HG02642 (cell line): ENCODE results near the gene FEV.
A peak's percentile ranks its signal among the peaks of the same experiment; 100 is the strongest.

Experiments used
- ATAC-seq: cut with Tn5 transposase; IDR thresholded peaks from one replicate; pipeline ENCODE4 v1.9.1; 2021; ENCODE audit warnings: mild to moderate bottlenecking; ENCODE audit not compliant: unreplicated experiment, poor library complexity

Gene FEV

DNA sequence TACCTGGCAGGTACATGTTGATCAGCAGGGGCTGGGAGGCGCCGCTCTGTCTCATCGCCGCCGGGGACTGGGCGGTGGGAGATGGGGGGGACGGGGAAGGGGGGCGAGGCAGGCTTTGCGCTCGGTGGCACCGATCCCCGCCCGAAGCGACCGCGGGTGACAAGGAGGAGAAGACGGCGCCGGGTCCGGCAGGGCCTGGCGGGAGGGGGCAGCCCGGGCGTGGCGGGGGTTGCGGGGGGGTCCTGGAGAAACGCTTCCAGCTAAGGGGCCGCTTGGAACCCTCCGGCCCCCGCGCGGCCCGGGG is at the start of gene FEV:
Gene FEV (minus strand): TSS at position 164 of the 304 bp plus-strand sequence. CDS start 109 bp downstream, at position 55.
- no peak for ATAC-seq

DNA sequence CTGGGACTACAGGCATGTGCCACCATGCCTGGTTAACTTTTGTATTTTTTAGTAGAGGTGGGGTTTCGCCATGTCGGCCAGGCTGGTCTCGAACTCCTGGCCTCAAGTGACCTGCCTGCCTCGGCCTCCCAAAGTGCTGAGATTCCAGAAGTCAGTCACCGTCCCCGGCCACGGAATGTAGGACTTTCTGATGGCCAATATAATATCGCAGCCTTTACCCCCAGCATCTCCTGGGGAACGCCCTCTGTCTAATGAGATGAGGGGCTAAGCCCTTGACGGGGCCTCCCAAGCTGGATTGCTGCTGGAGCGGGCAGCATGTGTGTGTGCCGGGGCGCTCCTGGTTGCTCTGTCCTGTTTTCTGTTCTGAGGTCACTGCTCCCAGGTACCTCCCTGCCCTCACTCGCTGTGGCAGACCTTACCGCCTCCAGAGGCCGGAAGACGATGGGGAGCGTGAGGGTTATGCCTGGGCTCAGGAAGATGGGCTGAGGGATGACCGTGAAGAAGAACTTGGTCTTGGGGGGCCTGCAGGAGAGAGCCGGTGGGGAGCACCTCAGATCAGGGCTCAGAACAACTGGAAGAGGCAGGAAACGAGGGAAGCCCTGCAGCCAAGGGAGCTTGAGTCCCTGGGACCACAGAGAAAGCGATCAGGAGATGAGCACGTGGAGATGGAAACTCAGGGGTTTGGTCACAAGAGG is 47.2 kb upstream of the FEV start:
- no peak for ATAC-seq

DNA sequence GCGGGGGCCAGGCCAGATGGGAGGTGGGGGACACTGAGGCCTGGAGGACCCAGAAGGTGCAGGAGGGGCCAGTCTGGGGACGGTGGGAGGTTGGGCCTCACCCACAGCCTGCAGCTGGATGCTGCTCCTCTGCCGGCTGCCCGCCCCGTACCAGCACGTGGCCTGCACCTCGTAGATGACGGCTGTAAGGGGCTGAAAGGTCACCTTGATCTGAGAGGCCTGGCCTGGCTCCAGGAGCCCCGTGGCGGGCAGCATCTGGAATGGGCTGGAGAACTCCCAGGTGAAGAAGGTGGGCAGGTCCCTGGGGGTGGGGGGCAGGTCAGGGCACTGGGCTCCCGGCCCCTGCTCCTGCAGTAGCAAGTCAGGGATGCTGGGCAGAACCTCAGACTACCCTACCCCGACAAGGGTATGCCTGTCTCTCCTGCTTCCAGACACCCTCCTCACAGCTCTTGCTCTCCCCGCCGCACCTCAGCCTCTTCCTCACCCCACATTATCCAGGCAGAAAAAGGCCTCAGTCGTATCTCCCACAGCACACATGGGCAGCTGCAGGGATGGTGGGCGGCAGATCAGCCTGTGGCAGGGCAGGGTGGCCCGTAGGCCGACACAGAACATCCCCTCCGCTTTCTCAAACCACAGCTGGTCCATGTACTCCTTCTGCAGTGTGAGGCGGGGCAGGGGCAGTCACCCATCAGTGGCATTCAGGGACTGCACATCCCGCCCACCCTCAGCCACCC is 46.2 kb upstream of the FEV start:
- ATAC-seq, result no peak

DNA sequence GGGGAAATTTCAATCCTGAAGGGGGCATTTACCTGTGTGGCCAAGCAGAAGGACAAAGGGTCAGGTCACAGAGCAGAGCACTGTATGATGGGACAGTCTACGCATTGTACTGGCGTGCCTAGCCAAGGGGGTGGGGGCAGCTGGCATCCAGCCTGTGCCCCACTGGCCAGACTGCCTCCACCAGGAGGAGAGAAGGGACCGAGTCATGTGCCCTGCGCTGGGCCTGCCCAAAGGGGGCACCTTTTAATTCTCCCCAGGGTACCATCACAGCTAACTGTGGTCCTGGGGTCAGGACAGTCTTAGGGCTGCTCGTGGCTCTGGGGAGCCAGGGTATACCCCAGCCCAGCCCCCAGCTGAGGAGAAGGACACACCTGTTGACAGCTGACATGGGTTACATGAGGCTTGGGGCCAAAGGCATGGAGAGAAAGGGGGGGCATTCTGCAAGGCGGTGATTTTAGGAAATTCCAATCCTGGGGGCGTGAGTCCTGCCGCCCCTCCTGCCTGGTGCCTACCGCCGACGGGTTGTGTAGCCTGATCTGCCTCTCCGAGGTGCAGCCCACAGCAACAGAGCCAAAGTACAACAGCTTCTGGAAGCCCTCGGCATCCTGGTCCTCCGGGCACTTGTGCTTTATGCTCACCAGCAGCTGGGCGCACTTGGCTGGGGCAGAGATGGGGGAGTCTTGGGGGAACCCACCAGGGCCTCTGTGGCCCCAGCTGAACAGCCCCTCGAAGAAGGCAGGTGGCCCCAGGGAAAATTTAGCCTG is 45.4 kb upstream of the FEV start:
- ATAC-seq, result no peak

DNA sequence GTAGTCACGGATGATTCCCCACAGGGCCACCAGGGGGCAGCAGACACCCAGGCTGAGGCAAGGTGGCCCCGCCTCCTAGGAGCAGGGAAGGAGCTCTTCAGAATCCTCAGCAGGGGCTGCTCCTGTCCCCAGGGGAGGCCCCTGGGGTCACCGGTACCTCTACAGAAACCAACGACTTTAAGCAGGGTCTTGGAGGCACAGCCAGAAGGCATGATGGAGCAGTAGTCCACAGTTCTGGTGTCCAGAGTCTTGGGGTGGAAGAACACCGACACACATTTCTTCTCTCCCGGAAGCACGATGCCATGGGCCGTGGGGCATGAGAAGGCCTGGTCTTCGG is 44.8 kb upstream of the FEV start:
- peak; percentile 71 for ATAC-seq

DNA sequence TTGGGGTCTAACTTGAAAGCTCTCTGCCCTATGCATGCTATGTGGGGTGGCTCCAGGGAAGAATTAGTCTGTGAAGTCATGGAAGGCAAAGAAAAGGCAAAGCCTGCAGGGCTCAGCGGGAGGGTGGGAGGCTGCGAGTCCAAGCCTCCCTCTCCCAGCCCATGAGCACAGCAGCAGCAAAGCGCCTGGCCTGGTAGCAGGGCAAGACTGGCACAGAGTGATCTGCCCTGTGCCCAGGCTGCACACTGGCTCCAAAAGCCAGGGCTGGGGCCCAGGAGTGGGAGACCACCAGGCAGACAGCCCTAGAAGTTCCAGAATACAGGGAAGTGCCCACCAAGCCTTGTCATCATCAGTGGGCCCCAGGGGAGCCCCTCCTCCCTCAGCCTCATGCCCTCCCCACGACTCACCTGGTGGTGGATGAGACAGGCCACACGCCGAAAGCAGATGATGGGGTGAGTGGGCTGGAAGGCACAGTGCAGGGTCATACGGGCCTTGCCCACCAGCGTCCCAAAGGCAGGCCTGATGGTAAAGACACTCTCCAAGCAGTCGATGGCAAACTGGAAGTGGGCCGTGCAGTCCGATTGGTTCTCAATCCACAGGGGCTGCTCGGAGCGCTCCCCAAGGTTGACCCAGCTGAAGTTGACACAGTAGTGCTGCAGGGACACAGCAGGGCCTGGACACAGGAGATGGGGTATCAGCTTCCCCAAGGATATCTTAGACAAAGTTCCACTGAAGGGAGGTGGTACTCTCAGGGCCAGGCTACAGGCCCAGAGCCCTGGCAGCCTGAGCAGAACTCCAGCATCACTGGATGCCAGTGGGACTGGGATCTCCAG is 44.2 kb upstream of the FEV start:
- peak; percentile 22 for ATAC-seq

DNA sequence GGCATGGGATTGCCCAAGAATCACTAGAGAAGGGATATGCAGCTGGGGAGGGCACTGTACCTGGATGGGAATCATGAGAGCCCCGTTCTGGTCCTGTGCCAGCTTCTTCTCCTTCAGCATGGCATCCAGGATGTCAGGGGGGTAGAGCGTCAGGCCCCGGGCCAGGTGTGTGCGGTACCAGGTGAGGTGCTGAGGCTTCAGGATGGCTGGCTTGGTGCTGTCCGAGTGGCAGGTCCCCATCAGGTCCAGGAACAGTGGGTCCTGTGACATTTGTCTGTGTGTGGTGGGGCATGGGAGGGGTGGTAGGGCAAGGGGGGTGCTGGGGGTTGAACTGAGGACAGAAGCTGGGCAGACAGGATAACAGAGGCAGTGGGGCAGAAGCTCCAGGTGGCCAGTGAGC is 43.2 kb upstream of the FEV start:
- ATAC-seq, result no peak

DNA sequence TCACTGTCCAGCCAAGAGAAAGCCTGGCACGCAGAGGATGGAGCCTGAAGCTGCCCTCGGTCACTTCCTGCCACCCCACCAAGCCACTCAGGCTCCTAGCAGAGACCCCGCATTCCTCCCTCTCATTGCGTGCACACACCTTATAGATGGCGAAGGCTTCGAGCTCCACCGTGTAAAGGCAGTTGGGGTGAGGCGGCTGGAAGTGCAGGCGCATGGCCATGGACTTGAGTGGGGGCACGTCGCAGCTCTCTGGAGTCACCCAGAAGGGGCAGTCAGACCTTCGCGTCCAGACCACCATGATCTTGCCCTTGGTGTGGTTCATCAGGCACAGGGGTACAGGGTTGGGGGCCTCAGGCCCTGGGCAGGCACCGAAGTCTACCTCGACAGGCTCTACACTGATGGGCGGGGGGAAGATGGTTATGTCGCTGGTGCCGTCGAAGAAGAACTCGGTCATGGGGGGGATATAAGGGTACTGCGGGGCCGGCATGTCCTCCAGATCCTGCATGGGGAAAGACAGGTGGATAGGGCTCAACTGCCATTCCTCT is 42.6 kb upstream of the FEV start:
- ATAC-seq, result no peak

DNA sequence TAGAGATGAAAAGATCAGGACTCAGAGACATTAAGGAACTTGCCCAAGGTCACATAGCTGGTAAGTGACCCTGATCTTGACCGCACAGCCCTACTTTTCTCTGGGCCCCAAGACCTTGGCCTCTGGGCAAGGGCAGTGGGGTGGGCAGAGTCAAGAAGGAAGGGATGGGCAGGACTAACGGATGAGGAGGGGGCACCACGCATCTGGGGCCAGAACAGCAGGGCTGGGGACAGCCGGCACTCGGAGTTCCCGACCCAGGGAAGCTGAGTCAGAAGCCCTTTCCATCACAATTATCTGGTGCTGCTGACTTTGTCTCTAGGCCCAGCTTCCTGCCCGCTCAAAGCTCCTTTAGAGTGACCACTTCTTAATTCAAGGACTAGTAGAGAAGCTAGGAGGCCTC is 42.0 kb upstream of the FEV start:
- ATAC-seq, result no peak

DNA sequence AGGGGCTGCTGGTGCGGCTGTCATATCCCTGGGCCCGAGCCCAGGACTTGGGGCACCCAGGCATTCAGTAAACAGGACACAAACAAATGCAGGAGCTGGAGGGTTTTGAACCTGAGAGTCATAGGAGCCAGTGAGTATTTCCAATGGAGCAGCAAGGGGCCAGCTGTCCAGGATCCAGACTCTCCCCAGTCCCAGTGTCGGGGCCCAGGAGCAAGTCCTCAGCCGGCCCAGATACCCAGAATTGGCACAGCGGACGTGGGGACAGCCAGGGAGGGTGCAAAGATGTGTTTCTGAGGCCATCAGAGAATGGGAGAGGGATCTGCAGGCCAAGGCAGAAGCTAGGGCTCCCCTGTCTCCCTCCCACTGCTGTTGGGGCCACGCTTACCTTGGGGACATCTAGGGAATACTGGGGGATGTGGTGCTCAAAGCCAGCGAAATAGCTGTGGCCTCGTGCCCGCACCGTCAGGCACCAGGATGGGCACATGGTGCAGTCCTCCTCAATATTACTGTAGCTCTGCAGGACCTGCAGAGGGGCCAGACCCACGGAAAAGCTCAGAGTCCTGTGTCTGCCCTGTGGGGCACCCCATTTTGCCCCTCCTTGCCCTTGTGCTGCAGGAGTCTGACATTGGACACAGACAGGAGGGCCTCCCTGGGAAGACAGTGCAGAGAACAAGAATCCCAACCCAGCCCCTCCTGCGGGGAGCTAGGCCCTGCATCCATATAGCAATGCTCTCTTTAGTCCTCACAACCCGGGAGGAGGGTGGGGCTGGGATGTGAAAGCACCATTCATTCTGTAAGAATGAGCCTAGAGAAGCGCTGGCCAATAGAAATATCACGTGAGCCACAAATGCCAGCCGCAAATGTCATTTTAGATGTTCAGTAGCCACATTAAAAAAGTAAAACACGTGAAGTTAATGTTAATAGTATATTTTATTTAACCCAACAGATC is 40.9 kb upstream of the FEV start:
- no peak for ATAC-seq

DNA sequence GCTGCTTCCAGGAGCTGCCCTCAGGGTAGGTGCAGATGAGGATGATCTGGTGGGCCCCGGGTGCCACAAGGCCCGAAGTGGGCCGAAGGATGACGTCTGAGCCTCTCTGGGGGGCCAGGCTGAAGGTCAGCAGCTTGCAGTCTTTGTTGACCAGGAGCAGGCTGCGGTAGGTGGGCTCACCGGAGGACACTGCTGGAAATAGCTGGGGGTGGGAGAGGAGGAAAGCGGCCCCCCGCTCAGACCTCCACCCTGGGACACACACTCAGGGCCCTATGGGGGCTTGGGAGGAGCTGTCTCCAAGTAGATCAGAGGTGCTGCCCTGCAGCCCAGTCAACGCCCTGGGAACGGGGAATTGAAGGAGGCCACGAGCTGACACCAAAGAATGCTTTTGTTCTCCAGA is 39.1 kb upstream of the FEV start:
- ATAC-seq, result no peak

DNA sequence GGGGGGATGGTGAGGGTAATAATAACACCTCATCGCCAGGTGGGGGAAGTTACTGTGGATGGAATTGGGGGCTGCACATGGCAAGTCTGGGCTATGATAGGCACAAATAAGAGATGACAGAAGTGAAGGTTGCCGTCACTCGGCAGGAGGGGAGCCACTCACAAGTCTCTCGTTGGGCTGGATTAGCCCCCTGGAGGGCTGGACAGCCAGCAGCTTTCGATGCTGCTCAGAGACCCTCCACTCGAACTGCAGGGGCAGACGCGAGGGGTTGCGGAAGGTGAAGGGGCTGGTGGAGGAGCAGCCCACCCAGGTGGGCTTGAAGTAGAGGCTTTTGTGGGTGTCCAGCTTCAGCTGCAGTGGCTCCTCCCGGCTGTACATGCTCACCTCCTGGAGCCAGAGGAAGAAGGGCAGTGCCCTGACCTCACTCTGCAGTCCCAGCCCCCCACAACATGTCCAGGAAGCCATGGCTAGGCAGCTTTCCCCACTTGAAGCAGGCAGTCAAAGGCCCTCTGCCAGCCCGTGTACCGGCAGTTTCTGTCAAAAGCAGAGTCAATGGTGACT is 38.1 kb upstream of the FEV start:
- ATAC-seq, result no peak

DNA sequence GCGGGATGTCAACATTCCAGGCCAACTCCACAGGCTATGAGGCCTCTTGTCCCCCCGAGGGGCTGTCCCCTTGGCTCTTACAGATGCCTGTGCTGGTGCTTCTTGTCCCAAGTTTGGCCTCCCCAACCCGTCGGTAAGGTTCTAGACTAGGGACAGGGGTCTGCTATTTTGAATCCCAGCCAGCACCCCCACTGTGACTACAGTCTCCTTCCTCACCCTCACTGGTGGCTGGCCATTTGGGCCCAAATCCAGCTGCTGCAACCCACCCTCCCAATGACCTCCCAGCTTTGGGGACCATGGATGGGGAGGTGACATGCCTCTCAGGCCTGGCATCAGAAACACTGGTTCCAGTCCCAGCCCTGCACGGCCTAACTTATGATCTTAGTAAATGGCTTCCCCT is 37.6 kb upstream of the FEV start:
- no peak for ATAC-seq

DNA sequence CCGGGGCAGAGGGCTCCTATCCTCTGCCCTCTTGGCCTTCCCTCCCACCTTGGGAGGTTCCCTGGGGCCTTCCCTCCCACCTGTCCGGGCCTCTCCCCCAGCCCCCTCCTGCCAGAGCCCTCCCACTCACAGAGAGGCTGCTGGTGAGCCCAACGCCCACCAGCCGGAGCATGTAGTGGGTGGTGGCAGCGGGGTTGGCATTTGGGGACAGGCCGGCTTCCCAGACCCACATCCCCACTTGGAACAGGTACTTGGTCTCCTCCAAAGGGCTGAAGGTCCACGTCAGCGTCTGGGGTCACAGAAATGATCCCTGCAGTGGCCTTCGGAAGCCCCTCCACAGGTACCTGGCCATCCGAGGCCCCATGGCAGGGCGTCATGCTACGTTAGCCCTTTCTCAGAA is 37.1 kb upstream of the FEV start:
- ATAC-seq, result no peak

DNA sequence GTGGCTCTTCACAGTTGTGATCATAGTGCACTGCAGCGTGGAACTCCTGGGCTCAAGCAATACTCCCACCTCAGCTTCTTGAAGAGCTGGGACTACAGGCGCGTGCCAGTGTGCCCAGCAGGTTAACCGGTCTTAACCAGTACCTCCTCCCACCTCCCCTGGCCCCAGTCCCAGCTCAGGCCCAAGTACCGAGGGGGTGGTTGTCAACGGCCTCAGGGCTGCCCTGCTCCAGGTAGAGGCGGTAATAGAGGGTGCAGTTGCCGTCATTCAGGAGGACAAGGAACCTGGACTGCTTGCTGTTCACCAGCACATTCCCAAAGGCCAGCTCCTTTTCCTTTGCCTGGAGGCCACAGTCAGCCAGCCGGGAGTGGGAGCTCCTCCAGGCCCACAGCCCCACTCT is 36.6 kb upstream of the FEV start:
- no peak for ATAC-seq

DNA sequence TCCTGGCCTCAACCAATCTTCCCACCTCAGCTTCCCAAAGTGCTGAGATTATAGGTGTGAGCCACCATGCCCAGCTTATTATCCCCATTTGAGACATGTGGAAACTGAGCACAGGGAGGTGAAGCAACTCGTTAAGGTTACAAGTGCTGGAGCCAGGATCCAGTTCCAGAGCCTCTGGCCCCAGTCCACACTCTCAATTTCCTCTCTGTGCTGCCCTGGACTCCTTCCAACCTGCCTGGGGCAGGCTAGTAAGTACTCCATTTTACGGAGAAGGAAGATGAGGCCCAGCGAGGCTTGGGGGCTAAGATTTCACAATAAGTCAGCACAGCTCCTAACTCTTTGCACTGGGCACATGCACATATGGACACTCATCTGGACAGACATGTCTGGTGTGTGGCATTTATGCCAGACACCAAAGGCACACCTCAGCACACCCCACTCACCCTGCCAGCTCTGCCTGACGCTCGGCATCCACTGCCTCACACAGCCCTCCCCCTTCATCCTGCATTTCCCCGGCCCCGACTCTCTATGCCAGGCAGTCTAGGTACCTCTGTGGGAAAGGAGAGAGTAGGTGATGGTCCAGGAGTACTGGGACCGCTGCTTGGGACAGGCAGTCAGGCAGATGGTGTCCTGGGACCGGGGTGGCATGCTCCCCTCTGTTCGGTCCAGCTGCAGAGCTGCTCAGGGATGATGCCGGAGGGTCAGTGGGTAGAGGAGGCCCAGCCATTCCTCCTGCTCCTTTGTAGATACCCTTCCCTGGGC is 35.8 kb upstream of the FEV start:
- ATAC-seq, result no peak

DNA sequence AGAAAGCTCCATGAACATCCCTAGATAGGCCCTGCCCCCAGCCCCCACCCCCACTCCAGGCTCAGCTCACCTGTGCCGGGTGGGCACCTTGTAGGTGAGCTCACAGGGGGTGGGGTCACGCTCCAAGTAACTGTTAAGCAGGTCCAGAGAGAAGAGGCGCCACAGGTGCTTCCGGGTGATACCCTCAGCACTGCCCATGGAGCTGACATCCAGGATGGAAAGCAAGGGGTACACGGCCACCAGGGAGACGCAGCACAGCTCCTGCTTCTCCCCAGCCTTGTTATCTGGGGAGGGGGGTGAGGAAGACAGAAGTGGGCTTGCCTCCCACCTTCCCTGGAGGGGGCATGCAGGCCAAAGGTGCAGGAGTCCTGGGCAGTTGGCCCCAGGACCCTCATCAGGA is 34.5 kb upstream of the FEV start:
- no peak for ATAC-seq

DNA sequence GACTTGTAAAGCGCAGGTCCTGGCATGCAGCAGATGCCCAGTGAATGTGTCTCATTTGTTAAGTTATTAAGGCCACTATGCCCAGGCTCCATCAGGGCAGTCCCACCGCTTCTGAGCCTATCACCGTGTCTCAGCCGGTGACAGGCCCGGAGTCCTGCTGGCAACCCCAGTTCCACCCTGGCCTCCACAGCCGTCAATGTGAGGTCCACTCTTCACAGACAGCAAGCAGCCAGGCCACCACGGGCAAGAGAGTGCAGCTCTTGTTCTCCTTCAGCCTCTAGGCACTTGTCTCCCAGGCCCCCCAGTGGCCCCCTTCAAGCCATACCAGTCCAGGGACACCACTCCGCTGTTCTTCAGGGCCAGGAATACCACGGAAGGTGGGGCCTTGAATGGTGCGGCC is 33.7 kb upstream of the FEV start:
- no peak for ATAC-seq
